Thoracic aorta (tissue), 2 donors: ENCODE results near the gene AAGAB. TPM values are rescaled to one million over a fixed set of nuclear protein-coding genes. Genes with fewer than 3 reads are reported as not detected.

Experiments
- ATAC-seq: fragments of 150-250 bp; one replicate; pipeline ENCODE4 v1.8.0; 2017; ENCODE audit warnings: low read depth; ENCODE audit not compliant: insufficient number of reproducible peaks, low FRiP score
- DNase-seq: peaks from one replicate; pipeline ENCODE4 v3.0.0-alpha.2; 2020; ENCODE audit warnings: low spot score
- H3K27ac ChIP-seq, 2 donors: fragments of 200-600 bp; sonication (generic); 1 replicate in 1 of 2; 2 replicates in 1 of 2; pipeline ENCODE4 v1.5.1; 2016; ENCODE audit warnings: mild to moderate bottlenecking in 2 of 2, moderate library complexity in 2 of 2
- H3K27me3 ChIP-seq: fragments of 200-600 bp; sonication (generic); replicated peaks from 2 replicates; pipeline ENCODE4 v1.6.0; 2016; ENCODE audit warnings: mild to moderate bottlenecking; ENCODE audit not compliant: insufficient read depth
- H3K36me3 ChIP-seq: fragments of 200-600 bp; sonication (generic); one replicate; pipeline ENCODE4 v1.5.1; 2016
- H3K4me1 ChIP-seq, 2 donors: fragments of 200-600 bp; sonication (generic); 1 replicate in 1 of 2; 2 replicates in 1 of 2; pipeline versions ENCODE4 v1.5.1 to v1.6.0; 2016; ENCODE audit warnings: low read depth in 2 of 2, mild to moderate bottlenecking in 1 of 2; ENCODE audit not compliant: control insufficient read depth in 1 of 2
- H3K4me3 ChIP-seq: fragments of 200-600 bp; sonication (generic); 2 replicates; pipeline ENCODE4 v1.5.1; 2016; ENCODE audit warnings: mild to moderate bottlenecking
- H3K9me3 ChIP-seq: fragments of 200-600 bp; sonication (generic); 2 replicates; pipeline ENCODE4 v1.5.1; 2016
- CTCF ChIP-seq: fragments of 200-600 bp; sonication (generic); IDR thresholded peaks from one replicate; pipeline ENCODE4 v1.5.1; 2019; ENCODE audit warnings: antibody characterized with exemption
- total RNA-seq, 2 donors: library from RNA; depleted of rRNA; stranded (reverse); fragments of >200 nt; gene quantifications; one replicate each; pipeline versions ENCODE4 v1.1.0 to v1.2.3, GENCODE V29; 2016

Gene AAGAB
- total RNA-seq, 2 donors from 2014 or later, result 26.0 to 26.7 TPM

GRCh38 chr15:67196222-67196621 is 58.2 kb downstream of the AAGAB start:
- H3K27me3 ChIP-seq, result no peaks in the 10 kb centered on the region
- H3K36me3 ChIP-seq, result peaks cover 9% of the 10 kb centered on the region
- DNase-seq, result no peak
- peaks cover 28 to 86% of the 10 kb centered on the region in 2 donors for H3K4me1 ChIP-seq
- no peak for TF ChIP-seq CTCF
- no peak for ATAC-seq
- no peaks in the 10 kb centered on the region for H3K9me3 ChIP-seq
- H3K4me3 ChIP-seq, result no peak overlapping the region
- peak overlapping the region; percentile 10 to 35 for H3K27ac ChIP-seq

DNA sequence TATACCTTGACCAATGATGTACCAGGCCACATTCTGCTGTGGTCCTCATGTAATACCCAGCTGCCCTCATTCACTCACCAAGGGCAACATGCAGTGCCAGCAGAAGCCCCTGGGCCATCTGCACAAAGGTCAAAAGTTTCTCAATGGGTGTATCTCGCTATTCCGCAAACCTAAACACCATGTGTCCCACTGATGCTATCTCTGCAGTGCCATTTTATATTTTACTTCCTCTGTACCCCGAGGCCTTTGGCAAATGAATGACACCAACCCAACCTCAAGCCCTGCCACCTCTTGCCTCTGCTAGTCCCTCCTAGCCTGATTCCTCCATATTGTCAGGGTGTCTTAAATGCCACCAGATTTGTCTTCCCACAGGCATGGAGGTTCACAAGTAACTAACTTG is 59.2 kb downstream of the AAGAB start:
- Histone ChIP-seq H3K9me3 (no peaks in the 10 kb centered on the region), H3K27ac (peak overlapping the region; percentile 62 to 95), H3K4me3 (no peak overlapping the region), H3K4me1 (peaks cover 22 to 84% of the 10 kb centered on the region in 2 donors), H3K27me3 (no peaks in the 10 kb centered on the region), H3K36me3 (peaks cover 12% of the 10 kb centered on the region)
- ATAC-seq, result no peak
- TF ChIP-seq CTCF, result no peak
- DNase-seq, result no peak

GRCh38 chr15:67194171-67195114 is 60.0 kb downstream of the AAGAB start:
- DNase-seq (no peak), ATAC-seq (no peak)
- TF ChIP-seq CTCF, result no peak
- no peaks in the 10 kb centered on the region for H3K9me3 ChIP-seq
- H3K36me3 ChIP-seq, result peaks cover 12% of the 10 kb centered on the region
- H3K27ac ChIP-seq, result peak overlapping the region; percentile 62 to 95
- no peaks in the 10 kb centered on the region for H3K27me3 ChIP-seq
- peaks cover 20 to 85% of the 10 kb centered on the region in 2 donors for H3K4me1 ChIP-seq
- no peak overlapping the region for H3K4me3 ChIP-seq

- DNase-seq (no peak), ATAC-seq (no peak)
- Histone ChIP-seq H3K36me3 (peaks cover 12% of the 10 kb centered on the region), H3K27ac (peak overlapping the region; percentile 62 to 95), H3K27me3 (no peaks in the 10 kb centered on the region), H3K4me3 (no peak overlapping the region), H3K9me3 (no peaks in the 10 kb centered on the region), H3K4me1 (peaks cover 30 to 85% of the 10 kb centered on the region in 2 donors)
- no peak for TF ChIP-seq CTCF
Measured at GRCh38 chr15:67193223-67193990, 61.1 kb downstream of the AAGAB start.
